ENCODE measurements around the gene SYCE1. TPM values are rescaled to one million over a fixed set of nuclear protein-coding genes. Genes with fewer than 3 reads are reported as not detected.
"Not testable (repeated sequence)": the region's sequence is repeated elsewhere in the genome, so short reads cannot be mapped to it uniquely, and the experiment has no call there.

Gene SYCE1
- total RNA-seq, 2 donors from 2014 or later = not detected

DNA sequence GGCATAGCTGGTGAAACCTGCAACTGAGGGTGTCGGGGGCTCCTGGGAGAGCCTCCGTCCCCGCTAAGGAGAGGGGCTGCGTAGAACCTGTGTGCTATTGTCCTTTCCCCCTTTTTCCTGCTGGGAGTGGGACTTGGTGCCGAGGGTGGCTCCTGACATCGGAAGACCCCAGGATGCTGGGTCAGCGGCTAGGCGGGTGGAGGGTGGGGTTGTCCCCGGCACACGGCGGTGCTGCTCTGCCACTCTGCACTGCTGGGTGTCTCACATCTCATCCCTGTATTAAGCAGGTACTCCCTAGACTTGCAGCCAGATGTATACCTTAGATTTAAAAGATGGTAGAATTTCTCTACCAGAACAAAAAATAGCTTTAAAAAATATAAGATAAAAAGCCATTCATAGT is 6.7 kb upstream of the SYCE1 start:
- H3K27me3 Mint-ChIP-seq (ENCODE audit: insufficient read depth); H3K4me1 ChIP-seq (ENCODE audit: control insufficient read depth, insufficient read depth, low read length); H3K9ac ChIP-seq (ENCODE audit: extremely low read depth, low read length, poor library complexity, severe bottlenecking); H3K27ac Mint-ChIP-seq; DNase-seq; H3K4me3 ChIP-seq (ENCODE audit: low read length); H3K4me1 Mint-ChIP-seq; H3K36me3 Mint-ChIP-seq (ENCODE audit: low read depth); H3K27ac ChIP-seq (ENCODE audit: low read depth, low read length); H3K36me3 ChIP-seq (ENCODE audit: control insufficient read depth, insufficient read depth, low read length); H3K27me3 ChIP-seq (ENCODE audit: control insufficient read depth, insufficient read depth, low read length, poor library complexity, severe bottlenecking); H3K4me3 Mint-ChIP-seq: not testable (repeated sequence)
- peaks cover 38% of the 10 kb centered on the region for H3K9me3 Mint-ChIP-seq
- peaks cover 17% of the 10 kb centered on the region for H3K9me3 ChIP-seq (ENCODE audit: control insufficient read depth, low read length)
- WGBS, 2 experiments (ENCODE audit: insufficient coverage in 1 of 2, insufficient read length in 1 of 2) = 88 to 93% methylated on average over 5 to 8 of the region's 11 CpGs

DNA sequence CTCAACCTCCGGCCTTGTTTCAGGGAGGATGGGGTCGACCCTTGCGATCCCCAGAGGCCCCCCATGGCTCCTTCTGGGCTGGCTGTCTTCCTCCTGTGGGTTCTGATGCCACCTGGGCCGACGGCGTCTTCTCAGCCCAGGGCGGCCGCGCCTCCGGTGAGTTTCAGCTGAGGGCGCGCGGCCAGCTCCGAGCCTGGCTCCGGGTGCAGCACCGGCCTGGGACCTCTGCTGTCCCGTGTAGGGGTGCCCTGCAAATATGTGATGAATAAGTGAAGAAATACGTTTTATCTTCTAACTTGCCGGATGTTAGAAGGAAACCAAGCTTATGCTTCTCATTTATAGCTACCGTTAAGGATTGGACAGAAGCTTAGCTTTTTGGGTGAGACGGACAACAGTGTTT is 4.4 kb upstream of the SYCE1 start:
- not testable (repeated sequence) for H3K4me1 ChIP-seq (ENCODE audit: control insufficient read depth, insufficient read depth, low read length); H3K4me1 Mint-ChIP-seq; H3K27ac Mint-ChIP-seq; H3K27me3 Mint-ChIP-seq (ENCODE audit: insufficient read depth); H3K36me3 Mint-ChIP-seq (ENCODE audit: low read depth); H3K4me3 Mint-ChIP-seq; H3K27ac ChIP-seq (ENCODE audit: low read depth, low read length); H3K27me3 ChIP-seq (ENCODE audit: control insufficient read depth, insufficient read depth, low read length, poor library complexity, severe bottlenecking); H3K9ac ChIP-seq (ENCODE audit: extremely low read depth, low read length, poor library complexity, severe bottlenecking); H3K36me3 ChIP-seq (ENCODE audit: control insufficient read depth, insufficient read depth, low read length); H3K4me3 ChIP-seq (ENCODE audit: low read length); DNase-seq
- 78% methylated on average over 11 of the region's 21 CpGs; no CpG with 5 or more reads in 1 of the 2 experiments for whole genome bisulfite sequencing, 2 experiments (ENCODE audit: insufficient coverage in 1 of 2, insufficient read length in 1 of 2)
- peaks cover 17% of the 10 kb centered on the region for H3K9me3 ChIP-seq (ENCODE audit: control insufficient read depth, low read length)
- peaks cover 47% of the 10 kb centered on the region for H3K9me3 Mint-ChIP-seq

DNA sequence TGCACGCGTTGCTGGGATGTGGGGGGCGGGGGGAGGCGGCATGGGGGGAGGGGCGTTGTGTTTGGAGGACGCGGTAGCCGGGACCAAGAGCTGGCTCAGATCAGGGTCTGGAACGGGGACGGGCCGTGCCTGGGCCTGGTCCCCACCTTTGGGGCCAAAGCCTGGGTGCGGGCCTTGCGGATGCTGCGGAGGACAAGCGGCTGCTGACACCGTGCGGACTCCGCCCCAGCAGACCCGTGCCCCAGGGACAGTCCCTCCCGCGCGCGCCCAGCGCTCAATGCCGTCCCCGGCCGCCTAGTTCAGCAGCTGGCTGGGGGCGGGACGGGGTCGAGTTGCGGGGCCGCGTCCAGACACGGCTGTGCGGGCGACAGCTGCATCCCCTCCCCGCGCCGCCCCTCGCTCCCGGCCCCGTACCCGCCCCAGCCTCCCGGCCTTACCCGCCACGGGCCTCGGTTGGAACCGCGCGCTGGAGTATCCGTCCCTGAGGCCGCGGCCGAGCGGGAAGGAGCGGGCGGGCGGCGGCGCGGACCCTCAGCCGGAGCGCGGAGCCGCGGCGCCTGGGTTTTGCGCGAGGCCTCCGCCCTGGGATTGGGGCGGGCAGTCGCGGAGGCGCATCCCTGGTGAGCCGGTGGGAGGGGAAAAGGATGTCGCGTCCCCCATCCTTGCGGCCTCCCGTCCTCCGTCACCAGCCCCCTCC is 3.6 kb upstream of the SYCE1 start:
- not testable (repeated sequence) for H3K36me3 Mint-ChIP-seq (ENCODE audit: low read depth); H3K27me3 Mint-ChIP-seq (ENCODE audit: insufficient read depth); H3K4me1 Mint-ChIP-seq; H3K27ac Mint-ChIP-seq; H3K4me3 ChIP-seq (ENCODE audit: low read length); H3K27me3 ChIP-seq (ENCODE audit: control insufficient read depth, insufficient read depth, low read length, poor library complexity, severe bottlenecking); H3K4me1 ChIP-seq (ENCODE audit: control insufficient read depth, insufficient read depth, low read length); H3K4me3 Mint-ChIP-seq; H3K9ac ChIP-seq (ENCODE audit: extremely low read depth, low read length, poor library complexity, severe bottlenecking); DNase-seq; H3K27ac ChIP-seq (ENCODE audit: low read depth, low read length); H3K36me3 ChIP-seq (ENCODE audit: control insufficient read depth, insufficient read depth, low read length)
- 23% methylated on average over 7 of the region's 80 CpGs; no CpG with 5 or more reads in 1 of the 2 experiments for WGBS, 2 experiments (ENCODE audit: insufficient coverage in 1 of 2, insufficient read length in 1 of 2)
- peaks cover 49% of the 10 kb centered on the region for H3K9me3 Mint-ChIP-seq
- H3K9me3 ChIP-seq (ENCODE audit: control insufficient read depth, low read length) = peaks cover 23% of the 10 kb centered on the region

DNA sequence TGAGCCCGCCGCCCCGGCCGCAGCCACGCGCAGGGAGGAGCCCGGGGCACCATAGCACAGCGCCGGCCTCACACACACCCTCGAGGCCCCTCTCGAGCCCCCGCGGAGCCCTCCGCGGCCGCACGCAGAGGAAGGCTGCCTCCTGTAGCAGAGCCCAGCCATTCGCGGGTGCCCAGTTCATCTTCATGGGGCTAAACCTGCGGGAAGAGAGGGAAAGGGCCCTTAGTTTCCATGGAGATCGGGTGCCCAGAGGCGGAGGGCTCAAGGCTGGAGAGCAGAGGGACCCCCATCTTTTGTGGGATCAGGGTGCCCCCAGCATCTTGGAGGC is 2.9 kb upstream of the SYCE1 start:
- Histone ChIP-seq H3K4me1 (ENCODE audit: control insufficient read depth, insufficient read depth, low read length) (no peaks in the 10 kb centered on the region), H3K36me3 (ENCODE audit: control insufficient read depth, insufficient read depth, low read length) (no peaks in the 10 kb centered on the region), H3K27ac (ENCODE audit: low read depth, low read length) (no peak overlapping the region), H3K4me3 (ENCODE audit: low read length) (no peak overlapping the region), H3K27me3 (ENCODE audit: control insufficient read depth, insufficient read depth, low read length, poor library complexity, severe bottlenecking) (no peaks in the 10 kb centered on the region), H3K9ac (ENCODE audit: extremely low read depth, low read length, poor library complexity, severe bottlenecking) (no peak overlapping the region), H3K9me3 (ENCODE audit: control insufficient read depth, low read length) (peaks cover 23% of the 10 kb centered on the region)
- TF ChIP-seq, protein P1, sequence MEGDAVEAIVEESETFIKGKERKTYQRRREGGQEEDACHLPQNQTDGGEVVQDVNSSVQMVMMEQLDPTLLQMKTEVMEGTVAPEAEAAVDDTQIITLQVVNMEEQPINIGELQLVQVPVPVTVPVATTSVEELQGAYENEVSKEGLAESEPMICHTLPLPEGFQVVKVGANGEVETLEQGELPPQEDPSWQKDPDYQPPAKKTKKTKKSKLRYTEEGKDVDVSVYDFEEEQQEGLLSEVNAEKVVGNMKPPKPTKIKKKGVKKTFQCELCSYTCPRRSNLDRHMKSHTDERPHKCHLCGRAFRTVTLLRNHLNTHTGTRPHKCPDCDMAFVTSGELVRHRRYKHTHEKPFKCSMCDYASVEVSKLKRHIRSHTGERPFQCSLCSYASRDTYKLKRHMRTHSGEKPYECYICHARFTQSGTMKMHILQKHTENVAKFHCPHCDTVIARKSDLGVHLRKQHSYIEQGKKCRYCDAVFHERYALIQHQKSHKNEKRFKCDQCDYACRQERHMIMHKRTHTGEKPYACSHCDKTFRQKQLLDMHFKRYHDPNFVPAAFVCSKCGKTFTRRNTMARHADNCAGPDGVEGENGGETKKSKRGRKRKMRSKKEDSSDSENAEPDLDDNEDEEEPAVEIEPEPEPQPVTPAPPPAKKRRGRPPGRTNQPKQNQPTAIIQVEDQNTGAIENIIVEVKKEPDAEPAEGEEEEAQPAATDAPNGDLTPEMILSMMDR (conservative IDR thresholded peaks at IDR 0.05) = no peak
- DNase-seq = no peak
- H3K27ac Mint-ChIP-seq = no peak overlapping the region
- H3K4me1 Mint-ChIP-seq = no peaks in the 10 kb centered on the region
- H3K36me3 Mint-ChIP-seq (ENCODE audit: low read depth) = no peaks in the 10 kb centered on the region
- 87% methylated on average over 8 to 22 of the region's 22 CpGs for WGBS, 2 experiments (ENCODE audit: insufficient coverage in 1 of 2, insufficient read length in 1 of 2)
- H3K4me3 Mint-ChIP-seq = no peak overlapping the region
- H3K9me3 Mint-ChIP-seq = peaks cover 49% of the 10 kb centered on the region
- peaks cover 6% of the 10 kb centered on the region for H3K27me3 Mint-ChIP-seq (ENCODE audit: insufficient read depth)
